Stimulated activated CD8-positive, alpha-beta memory T cell treated with anti-CD3 and anti-CD28 coated beads, Interleukin-12 subunit alpha, Interleukin-12 subunit beta, amount 100 ng/mL, for 4 hours (primary cell): ENCODE data around the gene SERF2.
"Not testable (repeated sequence)": the region's sequence is repeated elsewhere in the genome, so short reads cannot be mapped to it uniquely, and the experiment has no call there.

Experiments used
- DNase-seq: peaks from one replicate; pipeline ENCODE4 v3.0.0-alpha.2; 2020; ENCODE audit warnings: low read depth

The SERF2 gene

DNA sequence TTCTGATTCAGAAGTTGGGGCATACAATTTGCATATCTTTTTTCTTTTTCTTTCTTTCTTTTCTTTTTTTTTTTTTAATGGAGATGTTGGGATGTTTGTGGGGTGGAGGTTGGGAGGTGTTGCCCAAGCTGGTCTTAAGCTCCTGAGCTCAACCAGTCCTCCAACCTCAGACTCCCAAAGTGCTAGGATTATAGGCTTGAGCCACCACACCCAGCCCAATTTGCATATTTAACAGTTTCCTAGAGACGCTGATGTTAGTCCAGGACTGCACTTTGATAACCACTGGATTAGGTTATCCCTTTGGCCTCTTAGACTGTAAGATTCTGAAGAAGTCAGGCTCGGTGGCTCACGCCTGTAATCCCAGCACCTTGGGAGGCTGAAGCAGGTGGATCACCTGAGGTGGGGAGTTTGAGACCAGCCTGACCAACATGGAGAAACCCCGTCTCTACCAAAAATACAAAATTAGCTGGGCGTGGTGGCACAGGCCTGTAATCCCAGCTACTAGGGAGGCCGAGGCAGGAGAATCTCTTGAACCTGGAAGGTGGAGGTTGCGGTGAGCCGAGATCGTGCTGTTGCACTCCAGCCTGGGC lies 37.9 kb downstream of the SERF2 start:
- not testable (repeated sequence) for DNase-seq

GRCh38 chr15:43830691-43831275 lies 38.7 kb downstream of the SERF2 start:
- not testable (repeated sequence) for DNase-seq

GRCh38 chr15:43831519-43832052 lies 39.5 kb downstream of the SERF2 start:
- DNase-seq, result not testable (repeated sequence)

GRCh38 chr15:43832485-43832884 lies 40.4 kb downstream of the SERF2 start:
- not testable (repeated sequence) for DNase-seq

GRCh38 chr15:43845421-43845820 lies 53.3 kb downstream of the SERF2 start:
- DNase-seq, result no peak
